ENCODE data around the gene MTSS2.

The MTSS2 gene

GRCh38 chr16:70685061-70685937 is 554 bp downstream of the MTSS2 start:
- Mint-ChIP-seq H3K9me3 (no peaks in the 10 kb centered on the region), H3K36me3 (ENCODE audit: low read depth) (no peaks in the 10 kb centered on the region), H3K27me3 (ENCODE audit: low read depth, poor library complexity) (peaks cover 8% of the 10 kb centered on the region), H3K4me1 (peaks cover 39% of the 10 kb centered on the region), H3K27ac (no peak overlapping the region), H3K4me3 (peak overlapping the region; percentile 84)
- no peak for DNase-seq
- TF ChIP-seq, protein P1, sequence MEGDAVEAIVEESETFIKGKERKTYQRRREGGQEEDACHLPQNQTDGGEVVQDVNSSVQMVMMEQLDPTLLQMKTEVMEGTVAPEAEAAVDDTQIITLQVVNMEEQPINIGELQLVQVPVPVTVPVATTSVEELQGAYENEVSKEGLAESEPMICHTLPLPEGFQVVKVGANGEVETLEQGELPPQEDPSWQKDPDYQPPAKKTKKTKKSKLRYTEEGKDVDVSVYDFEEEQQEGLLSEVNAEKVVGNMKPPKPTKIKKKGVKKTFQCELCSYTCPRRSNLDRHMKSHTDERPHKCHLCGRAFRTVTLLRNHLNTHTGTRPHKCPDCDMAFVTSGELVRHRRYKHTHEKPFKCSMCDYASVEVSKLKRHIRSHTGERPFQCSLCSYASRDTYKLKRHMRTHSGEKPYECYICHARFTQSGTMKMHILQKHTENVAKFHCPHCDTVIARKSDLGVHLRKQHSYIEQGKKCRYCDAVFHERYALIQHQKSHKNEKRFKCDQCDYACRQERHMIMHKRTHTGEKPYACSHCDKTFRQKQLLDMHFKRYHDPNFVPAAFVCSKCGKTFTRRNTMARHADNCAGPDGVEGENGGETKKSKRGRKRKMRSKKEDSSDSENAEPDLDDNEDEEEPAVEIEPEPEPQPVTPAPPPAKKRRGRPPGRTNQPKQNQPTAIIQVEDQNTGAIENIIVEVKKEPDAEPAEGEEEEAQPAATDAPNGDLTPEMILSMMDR (IDR thresholded peaks at IDR 0.05), result no peak

DNA sequence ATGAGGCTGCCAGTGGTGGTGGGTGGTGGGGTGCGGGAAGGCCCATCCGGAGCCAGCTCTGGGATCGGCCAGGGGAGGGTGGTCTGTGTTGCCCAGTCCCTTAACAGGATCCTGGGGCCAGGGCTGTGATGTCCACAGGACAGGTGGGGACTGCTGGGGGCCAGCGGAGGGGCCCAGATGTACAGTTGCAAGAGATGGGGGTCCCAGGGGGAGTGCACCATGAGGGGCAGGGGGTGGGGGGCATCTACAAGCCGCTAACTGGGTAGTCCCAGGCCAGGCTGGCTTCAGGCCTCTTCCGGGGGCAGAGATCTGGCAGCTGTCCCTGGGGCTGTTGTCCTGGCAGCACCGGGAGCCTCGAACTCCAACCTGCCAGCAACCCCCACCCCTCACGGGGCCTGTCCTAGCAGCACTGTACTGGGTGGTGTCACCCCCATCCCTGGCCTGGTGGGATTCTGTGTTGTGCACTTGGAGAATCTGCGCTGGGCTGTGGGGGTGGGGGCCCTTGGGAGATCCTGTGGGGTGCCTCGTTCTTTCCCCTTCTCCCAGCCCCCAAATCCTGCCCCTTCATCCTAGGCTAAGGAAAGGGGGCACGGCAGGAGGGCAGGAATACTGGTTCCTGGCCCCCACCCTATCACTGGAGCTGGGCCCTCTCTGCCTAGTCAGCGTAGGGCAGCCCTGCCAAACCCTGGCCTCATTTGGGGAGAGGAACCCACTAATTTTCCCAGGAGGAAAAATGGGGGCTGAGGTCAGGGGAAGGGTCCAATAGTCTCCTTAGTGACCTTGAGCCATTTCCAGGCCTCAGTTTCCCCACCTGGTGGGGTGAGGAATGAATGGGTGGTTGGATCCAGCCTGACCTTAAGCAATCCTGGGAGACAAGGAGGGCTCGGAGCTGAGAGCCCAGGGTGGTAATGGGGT is 1.4 kb downstream of the MTSS2 start:
- Mint-ChIP-seq H3K4me1 (peaks cover 39% of the 10 kb centered on the region), H3K36me3 (ENCODE audit: low read depth) (no peaks in the 10 kb centered on the region), H3K27ac (no peak overlapping the region), H3K27me3 (ENCODE audit: low read depth, poor library complexity) (peaks cover 8% of the 10 kb centered on the region), H3K9me3 (no peaks in the 10 kb centered on the region), H3K4me3 (peak overlapping the region; percentile 84)
- DNase-seq, result no peak
- TF ChIP-seq, protein P1 (IDR thresholded peaks at IDR 0.05), result no peak

DNA sequence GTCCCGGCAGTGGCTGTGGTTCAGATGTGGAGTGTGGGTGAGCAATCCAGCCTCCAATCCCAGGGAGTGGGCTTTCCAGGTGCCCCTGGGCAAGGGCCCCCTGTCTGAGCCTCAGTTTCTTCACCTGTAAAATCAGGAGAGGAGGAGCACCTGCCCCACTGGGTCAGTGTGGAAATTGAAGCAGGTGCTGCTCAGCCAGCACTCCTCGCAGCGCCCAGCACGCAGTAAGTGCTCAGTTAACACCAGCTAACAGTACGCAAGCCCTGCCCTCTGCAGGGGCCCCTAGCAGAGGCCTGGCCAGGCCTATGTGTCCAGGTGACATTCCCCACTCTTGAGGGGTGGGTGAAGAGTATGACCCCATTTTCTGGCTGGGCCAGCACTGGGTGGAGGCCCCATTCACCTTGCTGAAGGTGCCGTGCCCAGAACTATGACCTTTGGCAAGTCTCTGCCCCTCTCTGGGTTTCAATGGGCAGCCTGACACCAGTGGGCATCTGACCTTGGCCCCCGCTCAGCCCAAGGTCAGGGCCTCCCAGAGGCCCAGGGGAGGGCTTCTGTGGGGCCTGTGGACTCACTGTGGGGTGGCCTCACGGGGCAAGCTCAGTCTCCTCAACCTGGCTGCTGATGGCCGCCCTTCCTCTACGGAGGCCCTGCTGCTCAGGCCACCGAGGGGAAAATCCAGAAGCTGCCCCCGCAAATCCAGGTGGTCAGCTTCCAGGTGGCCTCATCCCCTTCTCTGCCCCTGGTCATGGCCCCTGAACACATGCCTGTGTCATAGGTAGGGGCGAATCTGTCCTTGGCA is 2.5 kb downstream of the MTSS2 start:
- DNase-seq, result no peak
- peaks cover 8% of the 10 kb centered on the region for H3K27me3 Mint-ChIP-seq (ENCODE audit: low read depth, poor library complexity)
- no peaks in the 10 kb centered on the region for H3K9me3 Mint-ChIP-seq
- no peak overlapping the region for H3K27ac Mint-ChIP-seq
- H3K4me1 Mint-ChIP-seq, result peaks cover 37% of the 10 kb centered on the region
- TF ChIP-seq, protein P1 (IDR thresholded peaks at IDR 0.05), result no peak
- peak overlapping the region; percentile 48 for H3K4me3 Mint-ChIP-seq
- H3K36me3 Mint-ChIP-seq (ENCODE audit: low read depth), result peaks cover 5% of the 10 kb centered on the region

DNA sequence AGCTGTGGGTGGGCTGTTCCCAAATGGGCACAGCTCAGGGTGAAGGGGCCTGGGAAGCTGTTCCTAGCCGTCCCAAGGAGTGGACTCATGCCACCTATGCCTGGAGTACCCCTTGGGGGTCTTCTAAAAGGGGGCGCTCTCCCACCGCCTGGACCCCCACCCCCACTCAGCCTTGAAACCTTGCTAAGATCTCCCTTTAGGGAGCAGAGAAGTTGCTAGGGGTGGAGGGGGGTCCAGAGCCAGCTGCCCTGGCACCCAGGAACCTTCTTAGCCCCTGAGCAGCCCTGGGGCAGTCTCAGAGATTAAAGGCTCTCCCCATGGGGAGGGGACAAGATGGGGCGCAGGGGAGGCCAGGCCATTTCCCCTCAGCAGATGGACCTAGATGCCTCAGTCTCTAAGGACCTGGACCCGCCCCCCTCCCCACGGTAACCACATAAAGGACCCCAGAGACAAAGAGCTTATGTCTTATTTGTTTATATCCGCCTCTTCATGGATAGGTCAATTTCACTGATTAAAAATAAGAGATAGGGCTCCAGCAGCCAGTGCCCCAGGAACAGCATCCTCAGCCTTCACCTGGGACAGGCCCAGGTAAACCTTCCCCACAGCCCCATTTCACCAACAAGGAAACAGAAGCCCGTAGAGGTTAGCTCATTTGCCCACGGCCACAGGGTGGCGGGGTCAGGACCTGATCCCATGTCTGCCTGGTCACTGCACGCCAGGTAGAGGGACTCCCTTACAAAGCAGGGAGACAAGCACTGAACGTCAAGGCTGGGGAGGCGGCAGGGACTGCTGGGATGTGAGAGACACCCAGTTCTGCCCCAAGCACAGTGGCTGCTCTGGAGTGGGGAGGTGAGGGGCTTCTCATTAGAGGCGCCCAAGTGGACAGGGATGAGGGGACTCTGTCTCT is 3.4 kb downstream of the MTSS2 start:
- no peaks in the 10 kb centered on the region for H3K9me3 Mint-ChIP-seq
- H3K27ac Mint-ChIP-seq, result no peak overlapping the region
- DNase-seq, result no peak
- H3K4me3 Mint-ChIP-seq, result peak overlapping the region; percentile 54
- H3K36me3 Mint-ChIP-seq (ENCODE audit: low read depth), result peaks cover 5% of the 10 kb centered on the region
- H3K27me3 Mint-ChIP-seq (ENCODE audit: low read depth, poor library complexity), result peaks cover 8% of the 10 kb centered on the region
- TF ChIP-seq, protein P1 (IDR thresholded peaks at IDR 0.05), result no peak
- H3K4me1 Mint-ChIP-seq, result peaks cover 29% of the 10 kb centered on the region

Data from nephron progenitor cell (in vitro differentiated cells).